GM21526 (cell line): ENCODE data around the gene RFXAP.
"Not testable (repeated sequence)": the region's sequence is repeated elsewhere in the genome, so short reads cannot be mapped to it uniquely, and the experiment has no call there.

ENCODE experiments used
- ATAC-seq: cut with Tn5 transposase; IDR thresholded peaks from one replicate; pipeline ENCODE4 v1.9.1; 2021; ENCODE audit warnings: moderate library complexity; ENCODE audit not compliant: unreplicated experiment, low FRiP score

Gene RFXAP, protein sequence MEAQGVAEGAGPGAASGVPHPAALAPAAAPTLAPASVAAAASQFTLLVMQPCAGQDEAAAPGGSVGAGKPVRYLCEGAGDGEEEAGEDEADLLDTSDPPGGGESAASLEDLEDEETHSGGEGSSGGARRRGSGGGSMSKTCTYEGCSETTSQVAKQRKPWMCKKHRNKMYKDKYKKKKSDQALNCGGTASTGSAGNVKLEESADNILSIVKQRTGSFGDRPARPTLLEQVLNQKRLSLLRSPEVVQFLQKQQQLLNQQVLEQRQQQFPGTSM

DNA sequence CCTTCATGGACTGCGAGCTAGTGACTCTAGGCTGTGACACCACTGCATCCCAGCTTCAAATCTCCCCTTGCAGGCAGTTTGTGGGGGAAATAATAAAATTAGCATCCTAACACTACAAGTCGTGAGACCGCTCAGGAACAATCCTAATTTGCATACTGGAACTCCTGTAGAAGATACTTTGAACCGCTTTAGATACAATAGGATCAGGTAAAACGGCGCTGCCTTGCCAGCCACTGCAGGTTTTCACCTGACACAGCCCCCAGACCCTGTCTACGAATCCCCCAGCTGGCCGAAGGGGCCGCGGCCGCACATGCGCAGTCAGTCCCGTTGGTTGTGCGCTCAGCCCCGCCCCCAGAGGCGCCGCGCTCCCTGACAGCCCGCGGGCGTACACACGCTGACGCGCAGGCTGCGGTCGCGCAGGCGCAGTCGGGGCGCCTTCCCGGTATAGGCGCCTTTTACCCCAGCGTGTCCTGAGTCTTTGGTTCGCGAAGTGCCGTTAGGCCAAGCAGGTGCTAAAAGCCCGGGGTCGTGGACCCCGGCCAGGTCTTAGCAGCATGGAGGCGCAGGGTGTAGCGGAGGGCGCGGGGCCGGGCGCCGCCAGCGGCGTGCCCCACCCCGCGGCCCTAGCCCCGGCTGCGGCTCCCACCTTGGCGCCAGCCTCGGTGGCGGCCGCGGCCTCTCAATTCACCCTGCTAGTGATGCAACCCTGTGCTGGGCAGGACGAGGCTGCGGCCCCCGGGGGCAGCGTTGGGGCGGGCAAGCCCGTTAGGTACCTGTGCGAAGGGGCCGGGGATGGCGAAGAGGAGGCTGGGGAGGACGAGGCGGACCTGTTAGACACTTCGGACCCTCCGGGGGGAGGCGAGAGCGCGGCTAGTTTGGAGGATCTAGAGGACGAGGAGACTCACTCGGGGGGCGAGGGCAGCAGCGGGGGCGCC is at the start of gene RFXAP:
Gene RFXAP, plus strand, starts transcription at position 419 of the 935 bp plus-strand sequence. Its CDS starts 136 bp downstream, at position 555.
- ATAC-seq, result peak; percentile 82

DNA sequence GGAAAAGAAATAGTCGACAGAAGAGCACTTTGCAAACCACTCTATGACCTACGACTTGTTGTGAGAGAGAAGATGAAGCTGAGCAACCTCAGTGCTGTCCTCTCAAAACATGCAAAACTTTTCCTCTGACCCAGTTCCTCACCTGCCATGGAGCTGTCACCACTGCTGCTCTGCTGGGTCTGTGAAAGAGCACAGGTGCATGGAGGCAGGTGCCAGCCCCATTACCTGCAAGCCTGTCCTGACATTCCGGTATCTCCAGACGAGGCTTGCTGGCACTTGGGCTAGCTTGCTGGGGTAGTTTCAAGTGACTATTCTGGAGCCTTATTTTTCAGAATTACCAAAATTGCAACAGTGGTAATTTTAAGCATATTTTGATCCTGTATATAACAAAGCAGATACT is 49.5 kb upstream of the RFXAP start:
- no peak for ATAC-seq

DNA sequence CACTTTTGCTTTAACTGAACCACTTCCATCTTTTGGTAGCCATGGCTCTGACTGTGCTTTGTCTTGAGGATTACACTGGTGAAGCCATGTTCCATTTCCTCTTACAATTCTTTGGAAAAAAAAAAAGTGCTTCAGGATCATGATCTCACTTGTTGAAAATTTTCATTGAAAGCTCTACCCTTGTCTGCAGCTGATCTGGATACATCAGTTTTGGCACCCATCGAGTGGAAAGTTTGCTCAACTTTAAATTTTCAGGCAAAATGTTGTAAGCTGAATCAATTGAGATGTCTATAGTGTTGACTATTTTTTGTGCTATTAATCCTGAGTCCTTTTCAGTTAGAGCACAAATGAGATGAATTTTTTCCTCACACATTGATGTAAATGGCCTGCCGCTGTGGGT is 48.3 kb upstream of the RFXAP start:
- no peak for ATAC-seq

DNA sequence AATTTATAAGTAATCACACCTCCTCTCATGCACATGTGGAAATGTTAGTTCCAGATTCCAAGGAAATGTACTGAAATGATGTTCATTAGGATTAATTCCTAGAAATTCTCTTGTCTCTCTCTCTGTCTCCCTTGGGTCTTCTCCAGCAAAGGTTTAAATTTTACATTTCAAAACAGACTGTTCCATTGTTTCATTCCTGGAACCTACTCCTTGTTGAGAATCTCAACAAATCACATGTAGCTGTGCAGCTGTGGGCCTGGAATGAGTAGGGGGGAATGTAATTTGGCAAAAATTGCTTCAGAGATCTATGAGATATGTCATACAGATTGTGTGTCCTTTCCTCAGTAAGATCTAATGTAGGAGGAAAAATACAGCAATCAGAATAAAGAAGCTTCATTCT is 46.2 kb upstream of the RFXAP start:
- no peak for ATAC-seq

DNA sequence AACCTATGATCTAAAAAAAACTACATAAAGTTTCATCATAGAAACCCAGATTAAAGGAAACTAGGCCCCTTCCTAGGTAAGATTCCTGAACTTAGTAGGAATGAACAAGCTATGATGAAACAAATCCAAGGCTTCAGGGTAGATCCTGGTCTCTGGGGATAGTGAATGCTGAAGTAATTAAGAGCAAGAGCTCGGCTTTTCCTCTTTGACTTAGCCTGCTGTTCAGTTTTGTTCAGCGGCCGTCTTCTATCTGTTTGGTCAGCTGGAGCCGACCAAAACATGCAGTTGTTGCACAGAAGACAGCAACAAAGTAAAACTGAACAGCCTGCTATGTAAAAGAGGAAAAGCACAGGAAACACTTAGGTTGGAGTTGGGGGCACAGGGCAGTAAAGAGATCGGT is 44.1 kb upstream of the RFXAP start:
- ATAC-seq, result no peak

DNA sequence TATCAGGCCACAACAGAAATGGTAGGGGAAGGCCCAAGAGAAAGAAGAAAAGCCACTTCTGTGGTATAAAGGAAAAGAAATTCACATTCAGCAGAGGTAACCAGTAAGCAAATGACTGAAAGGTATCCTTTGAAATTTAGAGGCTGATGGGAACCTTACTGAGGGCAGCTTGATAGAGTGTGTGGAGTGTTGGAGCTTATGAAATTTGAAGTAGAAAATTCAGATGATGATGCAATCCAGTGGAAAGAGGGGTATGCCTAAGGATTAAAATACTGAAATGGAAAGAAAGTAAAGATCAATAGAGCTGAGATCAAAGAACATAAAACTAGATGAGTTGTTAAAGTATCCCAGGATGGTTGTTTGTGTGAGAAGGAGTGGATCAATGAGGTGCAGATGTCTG is 42.8 kb upstream of the RFXAP start:
- ATAC-seq, result no peak

DNA sequence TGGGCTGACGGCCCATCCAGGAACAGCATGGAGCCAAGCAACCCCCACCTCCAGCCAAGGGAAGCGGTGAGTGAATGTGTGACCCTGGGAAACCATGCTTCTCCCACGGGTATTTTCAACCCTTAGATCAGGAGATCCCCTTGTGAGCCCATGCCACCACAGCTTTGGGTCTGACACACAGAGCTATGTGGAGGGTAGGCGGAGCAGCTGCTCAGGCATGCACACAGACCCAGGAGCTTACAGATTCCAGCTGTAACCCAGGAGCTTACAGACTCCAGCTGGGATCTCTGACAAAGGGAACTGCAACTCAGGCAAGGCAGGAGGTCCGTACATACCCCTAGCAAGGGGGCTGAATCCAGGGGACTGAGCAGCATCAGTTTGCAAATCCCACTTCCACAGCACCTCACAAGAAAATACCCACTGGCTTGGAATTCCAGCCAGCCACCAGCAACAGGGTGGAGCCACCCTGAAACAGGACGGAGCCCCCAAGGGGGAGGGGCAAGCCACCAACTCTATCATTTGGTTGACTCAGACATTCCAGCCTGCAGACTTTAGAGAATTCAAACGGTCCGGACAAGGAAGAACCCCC is 40.8 kb upstream of the RFXAP start:
- ATAC-seq, result no peak

DNA sequence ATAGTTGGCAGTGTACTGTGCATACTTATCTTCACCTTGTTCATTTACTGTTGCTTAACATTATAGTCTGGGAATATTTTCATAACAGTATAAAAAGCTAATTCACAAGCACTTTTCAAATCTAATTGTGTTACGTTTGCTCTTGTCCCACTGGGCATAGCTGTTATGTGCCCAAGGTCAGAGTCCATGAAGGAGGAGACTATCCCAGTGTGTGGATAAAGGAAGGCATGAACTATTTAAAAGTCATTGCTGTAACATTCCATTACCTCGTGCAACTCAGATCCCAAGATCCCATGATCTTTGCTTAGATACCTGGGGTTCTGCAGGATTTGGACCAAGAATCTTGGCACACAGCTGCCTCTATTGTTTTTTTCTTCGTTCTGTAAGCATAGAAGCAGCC is 35.1 kb upstream of the RFXAP start:
- no peak for ATAC-seq

DNA sequence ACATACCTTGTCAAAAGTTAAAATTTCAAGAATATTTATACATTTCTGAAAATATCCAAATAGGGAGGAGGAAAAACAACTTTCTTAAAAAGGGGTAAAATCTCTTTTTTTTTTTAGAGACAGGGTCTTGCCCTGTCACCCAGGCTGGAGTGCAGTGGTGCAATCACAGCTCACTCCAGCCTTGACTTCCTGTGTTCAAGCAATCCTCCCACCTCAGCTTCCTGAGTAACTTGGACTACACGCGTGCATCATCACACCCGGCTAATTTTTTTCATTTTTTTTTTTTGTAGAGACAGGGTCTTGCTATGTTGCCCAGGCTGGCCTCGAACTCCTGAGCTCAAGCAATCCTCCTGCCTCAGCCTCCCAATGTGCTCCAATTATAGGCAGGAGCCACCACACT is 32.8 kb upstream of the RFXAP start:
- not testable (repeated sequence) for ATAC-seq

DNA sequence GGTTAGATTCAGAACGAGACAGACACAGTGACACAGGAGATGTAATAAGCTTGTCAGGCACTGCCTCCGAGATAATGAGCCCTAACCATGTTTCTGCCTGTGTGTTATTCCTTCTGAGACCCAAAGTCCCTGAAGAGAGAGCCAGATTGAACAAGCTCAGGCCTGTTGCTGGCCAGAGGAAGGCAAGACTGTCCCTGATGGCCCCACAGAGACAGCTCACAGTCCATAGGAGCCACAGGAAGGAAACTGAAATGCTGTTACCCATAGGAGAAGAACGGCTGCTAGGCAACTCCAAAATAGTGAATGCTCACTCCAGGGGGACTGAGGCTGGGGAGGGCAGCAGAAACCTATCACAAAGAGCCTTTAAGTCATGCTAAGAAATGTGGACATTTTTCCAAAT is 31.8 kb upstream of the RFXAP start:
- no peak for ATAC-seq

DNA sequence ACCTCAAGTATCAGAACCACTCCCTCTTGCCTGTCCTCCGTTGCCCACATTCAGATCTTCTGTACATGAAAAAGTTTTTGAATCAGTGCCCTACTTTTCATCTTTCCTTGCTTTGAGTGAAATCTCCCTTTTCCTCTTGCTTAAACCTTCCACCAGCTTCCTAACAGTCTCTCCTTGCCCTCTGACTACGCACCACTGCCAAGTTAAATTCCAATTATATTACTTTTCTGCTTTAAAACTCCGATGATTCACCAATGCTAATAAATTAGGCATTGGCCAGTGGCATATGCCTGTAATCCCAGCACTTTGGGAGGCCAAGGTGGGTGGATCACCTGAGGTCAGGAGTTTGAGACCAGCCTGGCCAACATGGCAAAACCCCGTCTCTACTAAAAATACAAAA is 30.7 kb upstream of the RFXAP start:
- no peak for ATAC-seq

DNA sequence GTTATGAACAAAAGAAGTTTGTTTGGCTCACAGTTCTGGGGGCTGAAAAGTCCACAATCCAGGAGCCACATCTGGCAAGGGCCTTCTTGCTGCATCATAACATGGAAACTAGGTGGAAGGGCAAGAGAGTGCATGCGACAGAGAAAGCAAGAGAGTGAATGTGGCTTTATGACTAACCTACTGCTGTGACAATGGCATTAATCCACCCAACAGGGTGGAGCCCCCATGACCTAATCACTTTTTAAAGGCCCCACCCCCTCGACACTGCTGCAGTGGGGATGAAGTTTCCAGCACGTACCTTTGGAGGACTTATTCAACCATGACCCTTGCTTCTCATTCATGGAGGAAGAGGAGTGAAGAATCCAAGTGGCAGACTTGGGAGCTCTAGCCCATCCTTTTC is 30.0 kb upstream of the RFXAP start:
- no peak for ATAC-seq

DNA sequence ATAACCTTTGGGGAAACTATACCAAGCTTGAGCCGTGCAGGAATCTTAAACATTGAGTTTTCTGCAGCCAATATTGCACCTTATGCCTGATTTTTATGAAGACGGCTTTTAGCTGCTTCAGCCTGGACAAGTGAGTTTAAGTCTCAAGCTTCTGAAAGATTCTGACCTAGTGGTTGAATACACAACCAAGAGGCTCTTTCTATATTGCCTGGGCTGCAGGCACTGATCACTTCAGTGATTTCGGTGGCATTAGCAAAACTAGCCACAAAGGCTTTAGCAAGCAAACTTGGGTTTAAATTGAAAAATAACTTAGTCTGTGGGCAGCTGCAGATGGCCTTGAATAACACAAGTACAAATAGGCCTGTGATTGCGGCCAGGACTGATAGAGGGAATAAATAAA is 29.3 kb upstream of the RFXAP start:
- ATAC-seq, result no peak

DNA sequence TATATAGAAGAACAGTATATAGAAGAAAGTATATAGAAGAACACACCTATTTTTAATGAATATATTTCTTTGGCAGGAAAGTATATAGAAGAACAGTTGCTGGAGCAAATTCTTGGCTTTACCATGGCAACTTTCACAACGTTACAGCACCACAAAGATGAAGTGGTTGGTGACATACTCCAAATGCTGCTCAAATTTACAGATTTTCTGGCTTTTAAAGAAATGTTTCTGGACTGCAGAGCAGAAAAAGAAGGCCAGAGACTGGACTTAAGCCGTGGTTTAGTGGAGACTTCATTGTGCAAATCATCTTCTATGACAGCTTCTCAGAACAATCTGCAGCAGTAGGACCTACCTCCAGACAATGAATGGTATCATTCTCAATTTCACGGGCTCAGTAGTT is 24.3 kb upstream of the RFXAP start:
- no peak for ATAC-seq

DNA sequence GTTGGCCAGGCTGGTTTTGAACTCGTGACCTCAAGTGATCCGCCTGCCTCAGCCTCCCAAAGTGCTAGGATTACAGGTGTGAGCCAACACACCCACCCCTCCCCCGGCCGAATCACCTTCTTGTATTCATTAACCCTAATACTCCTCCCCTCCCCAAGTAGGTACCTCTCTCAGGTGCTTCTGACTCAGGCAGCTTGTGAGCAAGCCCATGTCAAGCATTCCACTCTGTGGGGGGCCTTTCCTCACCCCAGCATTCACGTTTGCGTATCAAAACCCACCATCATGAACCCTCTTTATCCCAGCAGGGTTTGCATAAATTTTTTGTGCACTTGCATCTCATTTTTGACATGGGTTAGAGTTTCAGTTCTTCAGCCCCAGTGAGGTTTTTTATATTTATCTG is 23.6 kb upstream of the RFXAP start:
- ATAC-seq, result no peak

DNA sequence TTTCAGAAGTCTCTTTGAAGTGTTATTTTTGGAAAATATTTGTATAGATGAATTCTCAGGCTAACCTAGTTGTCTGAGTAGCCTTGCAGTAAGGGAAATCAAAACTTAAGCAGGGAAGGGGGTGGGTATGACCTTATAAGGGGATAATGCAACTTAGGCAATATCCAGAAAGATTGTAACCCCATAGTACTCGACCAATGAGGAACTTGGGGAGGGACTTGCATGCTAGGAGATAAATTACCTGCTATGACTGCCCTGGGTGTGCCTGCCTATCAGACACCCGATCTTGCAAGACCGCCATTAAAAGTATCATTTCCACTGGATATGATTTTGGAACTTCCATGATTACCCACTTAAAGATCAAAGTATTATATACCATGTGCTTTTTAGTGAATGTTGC is 23.0 kb upstream of the RFXAP start:
- no peak for ATAC-seq

DNA sequence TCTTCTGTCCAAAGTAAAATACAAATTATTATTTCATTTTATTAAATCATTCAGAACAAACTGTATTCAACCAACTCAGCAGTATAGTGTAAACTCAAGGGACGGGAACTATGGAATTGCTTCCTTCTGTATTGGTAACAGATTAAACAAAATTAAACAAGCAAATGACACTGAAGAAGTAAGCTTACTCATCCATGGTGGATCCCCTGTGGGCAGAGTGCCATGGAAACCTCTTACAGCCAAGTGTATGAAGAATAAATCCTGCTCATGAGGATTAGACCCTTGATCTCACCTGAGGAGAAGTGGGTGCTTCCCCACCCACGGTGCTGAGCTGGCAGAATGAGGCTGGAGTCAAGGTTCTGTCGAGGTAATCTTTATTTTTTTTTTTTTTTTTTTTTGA is 18.0 kb upstream of the RFXAP start:
- no peak for ATAC-seq

DNA sequence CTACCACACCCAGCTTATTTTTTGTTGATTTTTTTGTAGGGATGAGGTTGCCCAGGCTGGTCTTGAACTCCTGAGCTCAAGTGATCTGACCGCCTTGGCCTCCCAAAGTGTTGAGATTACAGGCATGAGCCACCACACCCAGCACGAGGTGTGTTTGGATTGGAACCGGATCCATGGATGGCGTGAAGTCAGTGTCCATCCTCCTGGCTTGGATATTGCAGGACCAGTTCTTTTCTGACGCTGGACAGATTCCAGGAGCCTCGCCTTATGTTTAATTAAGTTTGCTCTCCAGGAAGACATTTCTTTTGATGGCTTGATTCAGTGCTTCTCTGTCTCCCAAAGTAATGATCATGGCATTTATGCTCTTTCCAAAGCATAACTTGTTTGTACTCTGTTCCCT is 14.4 kb upstream of the RFXAP start:
- no peak for ATAC-seq

DNA sequence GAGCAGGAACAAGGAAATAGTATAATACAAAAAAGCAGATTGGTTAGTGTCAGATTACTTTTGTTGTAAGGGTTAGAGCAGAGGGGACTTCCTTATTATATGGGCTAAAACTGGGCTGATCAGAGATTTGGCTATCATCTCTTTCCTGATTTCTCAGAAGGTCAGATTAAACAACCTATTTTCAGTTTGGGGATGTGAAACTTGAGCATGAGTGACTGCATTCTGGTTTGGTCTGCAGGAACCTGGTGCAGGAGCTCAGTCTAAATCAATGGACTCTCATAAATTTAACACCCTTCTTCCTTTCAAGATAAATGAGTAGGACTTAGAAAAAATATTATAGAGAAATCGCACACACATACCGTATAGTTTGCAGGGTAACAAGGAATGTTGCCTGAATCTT is 12.9 kb upstream of the RFXAP start:
- ATAC-seq, result no peak

DNA sequence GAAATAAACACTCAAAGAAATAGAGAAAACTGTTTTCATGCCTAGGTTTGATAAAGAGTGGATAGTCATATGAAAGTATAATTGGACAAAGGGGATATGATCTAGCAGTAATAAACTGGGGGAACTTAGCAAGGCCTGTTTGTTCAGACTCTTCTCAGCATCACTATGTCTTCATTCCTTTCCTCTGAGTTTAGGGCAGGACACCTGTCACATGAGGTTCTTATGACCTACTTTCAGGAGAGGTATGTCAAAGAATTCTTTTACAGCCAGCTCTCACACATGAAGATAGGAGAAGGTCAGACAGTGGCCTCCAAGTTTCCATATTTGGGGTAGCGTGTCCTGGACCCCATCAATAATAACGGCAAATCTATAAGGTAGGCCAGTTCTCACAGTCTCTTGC is 11.4 kb upstream of the RFXAP start:
- no peak for ATAC-seq

DNA sequence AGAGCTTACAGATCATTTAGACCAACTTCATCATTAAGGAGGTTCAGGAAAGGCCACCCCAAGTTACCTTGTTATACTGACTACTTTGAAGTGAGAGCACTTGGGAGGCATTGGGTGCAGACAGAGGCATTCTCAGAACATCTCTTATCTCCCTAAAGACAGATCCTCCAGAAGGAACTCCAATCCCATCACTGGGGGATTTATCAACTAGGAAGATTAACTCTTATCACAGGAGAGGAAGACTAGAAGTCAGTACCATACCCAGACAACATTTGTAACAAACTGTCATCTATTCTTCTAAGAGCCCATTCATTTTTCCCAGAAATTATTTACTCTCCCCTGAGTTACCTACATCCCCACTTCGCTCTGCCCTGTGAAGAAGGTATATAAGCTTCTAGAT is 5.8 kb upstream of the RFXAP start:
- ATAC-seq, result no peak

DNA sequence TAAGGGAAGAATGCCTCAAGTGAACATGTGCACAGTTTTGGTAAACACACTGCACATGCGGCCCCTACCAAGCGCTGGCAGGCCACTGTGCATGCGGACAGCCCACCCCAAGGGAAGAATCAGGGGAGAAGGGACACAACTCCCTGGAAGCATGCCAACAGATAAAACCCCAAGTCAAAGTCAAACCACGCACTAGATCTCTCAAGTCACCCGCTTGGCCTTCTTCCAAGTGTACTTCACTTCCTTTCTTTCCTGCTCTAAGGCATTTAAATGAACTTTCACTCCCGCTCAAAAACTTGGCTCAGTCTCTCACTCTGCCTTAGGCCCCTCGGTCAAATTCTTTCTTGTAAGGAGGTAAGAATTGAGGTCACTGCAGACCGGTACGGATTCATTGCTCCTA is 4.6 kb upstream of the RFXAP start:
- no peak for ATAC-seq
